ENCODE results near the gene SP9.
A peak's percentile ranks its signal among the peaks of the same experiment; 100 is the strongest.

SP9 gene

GRCh38 chr2:174333372-174334277 is 1.1 kb upstream of the SP9 start:
- DNase-seq (ENCODE audit: low spot score) = no peak

DNA sequence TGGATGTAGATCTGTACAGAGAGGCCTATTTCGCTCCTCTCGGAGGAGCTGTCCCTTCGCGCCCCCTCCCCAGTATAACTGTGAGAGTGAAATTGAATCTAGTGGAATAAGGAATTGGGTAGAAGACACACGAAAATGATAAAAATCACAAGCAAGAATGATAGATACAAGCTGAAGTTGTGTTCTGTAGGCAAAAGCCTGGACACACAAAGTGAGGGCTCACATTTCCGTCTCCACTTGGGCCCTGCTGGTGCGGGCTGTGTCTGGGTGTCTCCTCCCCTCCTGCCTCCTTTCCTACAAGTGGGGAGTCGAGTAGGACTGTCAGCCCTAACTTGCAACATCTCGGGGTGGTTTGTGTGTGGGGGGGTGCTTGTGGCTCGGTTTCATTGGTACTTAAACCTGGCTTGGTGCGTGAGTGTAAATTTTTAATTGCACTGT is 457 bp upstream of the SP9 start:
- DNase-seq (ENCODE audit: low spot score) = no peak

GRCh38 chr2:174335254-174335987 is 667 bp downstream of the SP9 start:
- DNase-seq (ENCODE audit: low spot score) = no peak

DNA sequence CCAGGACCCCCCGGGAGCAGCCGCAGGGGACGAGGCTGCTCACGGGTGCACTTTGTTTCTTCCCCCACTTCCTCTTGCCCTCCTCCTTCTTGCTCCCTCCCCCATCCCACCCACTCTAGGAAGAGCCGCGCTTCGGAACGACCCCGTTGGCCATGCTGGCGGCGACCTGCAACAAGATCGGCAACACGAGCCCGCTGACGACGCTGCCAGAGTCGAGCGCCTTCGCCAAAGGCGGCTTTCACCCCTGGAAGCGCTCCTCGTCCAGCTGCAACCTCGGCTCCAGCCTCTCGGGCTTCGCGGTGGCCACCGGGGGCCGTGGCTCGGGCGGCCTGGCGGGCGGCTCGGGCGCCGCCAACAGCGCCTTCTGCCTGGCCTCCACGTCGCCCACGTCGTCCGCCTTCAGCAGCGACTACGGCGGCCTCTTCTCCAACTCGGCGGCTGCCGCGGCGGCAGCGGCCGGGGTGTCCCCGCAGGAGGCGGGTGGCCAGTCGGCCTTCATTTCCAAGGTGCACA is 1.3 kb downstream of the SP9 start:
- DNase-seq (ENCODE audit: low spot score) = peak; percentile 47

GRCh38 chr2:174336501-174337336 is 2.0 kb downstream of the SP9 start:
- peak; percentile 45 for DNase-seq (ENCODE audit: low spot score)

GRCh38 chr2:174337337-174338146 is 2.8 kb downstream of the SP9 start:
- DNase-seq (ENCODE audit: low spot score) = no peak

DNA sequence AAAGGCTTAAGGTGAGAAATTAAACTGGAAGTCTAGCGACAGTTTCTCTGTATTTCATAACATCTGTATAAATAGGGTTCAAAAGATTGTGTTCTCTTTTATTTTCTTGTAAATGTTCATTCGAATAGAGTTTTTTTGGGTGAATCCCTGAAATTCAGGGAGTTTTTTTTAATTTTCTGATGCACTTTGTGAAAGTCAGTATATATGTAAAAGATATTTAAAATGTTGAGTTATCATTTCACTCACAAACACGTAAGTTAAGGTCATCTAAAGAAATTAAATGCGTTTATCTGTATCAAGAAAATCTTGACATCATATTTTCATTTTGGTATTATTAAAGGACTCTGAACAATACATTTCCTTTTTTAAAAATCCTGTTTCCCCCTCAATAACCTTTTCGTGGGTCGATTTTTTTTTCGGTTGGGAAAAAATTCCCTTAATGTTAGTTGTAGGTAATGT is 3.4 kb downstream of the SP9 start:
- DNase-seq (ENCODE audit: low spot score) = no peak

DNA sequence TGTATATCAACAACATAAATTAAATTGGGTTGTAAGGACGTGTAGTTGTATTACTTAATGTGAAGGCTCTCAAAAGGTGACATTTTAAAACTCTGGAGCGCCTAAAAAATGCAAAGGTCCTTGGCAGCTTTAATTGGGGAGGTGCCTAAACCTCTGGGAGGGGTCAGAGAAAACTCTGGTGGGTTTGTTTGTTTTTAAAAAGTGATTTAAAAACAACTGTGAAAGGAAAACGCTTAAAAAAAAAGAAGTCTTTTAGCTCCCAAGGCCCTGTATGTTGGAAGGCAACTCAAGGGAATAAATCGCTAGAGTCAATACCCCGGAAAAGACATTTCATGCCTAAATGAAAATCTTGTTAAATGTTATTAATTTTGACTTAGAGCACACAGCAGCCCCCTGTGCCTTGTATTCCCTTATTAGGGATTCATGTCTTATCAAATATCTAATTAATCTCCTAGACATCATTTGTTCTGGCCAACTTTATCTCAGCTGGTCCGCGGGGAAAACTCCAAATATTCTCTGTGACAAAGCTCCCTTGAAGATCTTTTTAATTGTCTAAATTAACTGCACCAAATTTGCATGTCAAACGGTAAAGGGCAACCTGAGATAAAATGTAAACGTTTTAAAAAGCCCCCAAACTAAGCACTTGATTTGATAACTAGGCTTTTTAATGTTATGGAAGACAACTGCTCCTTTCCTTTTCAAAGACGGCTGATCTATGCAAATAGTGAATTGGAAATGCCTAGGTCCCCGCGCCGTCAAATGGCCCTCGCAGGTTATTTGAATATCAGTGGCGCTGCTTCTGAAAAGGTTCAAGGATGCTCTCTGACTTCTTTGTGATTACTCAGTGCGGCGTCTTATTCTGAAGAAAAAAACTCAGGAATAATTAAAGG is 4.2 kb downstream of the SP9 start:
- no peak for DNase-seq (ENCODE audit: low spot score)

DNA sequence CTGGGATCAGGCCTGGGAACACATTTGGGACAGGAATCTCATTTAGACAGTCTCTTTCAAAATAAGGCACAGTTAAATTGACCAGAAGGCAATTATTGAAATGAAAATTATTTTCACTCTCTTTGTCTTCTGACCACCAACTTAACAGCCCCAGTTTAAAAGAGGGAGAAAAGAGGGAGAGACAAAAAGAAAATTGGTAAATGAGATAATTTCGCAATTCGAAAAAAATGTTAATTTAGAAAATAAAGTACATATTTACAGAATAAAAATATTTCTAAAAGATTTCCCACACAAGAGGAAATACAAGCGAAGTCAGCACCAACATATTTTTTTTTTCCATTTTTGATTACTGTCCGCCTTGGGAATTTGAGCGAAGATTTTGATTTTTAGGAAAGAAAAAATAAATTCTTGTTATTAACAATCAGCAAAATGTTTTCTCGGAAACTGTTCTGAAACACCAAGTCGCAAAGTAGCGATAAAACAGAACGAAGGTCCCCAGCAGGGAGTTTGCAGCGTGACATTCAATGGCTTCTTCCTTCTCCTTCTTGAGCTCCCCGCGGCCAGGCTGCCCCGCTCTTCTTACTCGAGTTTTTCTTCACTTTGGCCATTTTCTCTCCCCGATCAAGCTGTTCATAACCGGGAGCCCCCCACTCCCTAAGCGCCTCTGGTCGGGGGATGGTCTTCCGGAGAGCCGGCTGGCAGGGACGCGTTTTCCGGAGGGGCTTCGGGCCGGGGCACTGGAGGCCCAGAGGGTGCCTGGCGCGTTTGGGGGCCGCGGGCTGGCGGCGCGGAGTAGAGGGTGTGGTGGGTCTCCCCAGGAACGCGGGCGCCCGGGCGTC is 5.0 kb downstream of the SP9 start:
- no peak for DNase-seq (ENCODE audit: low spot score)

DNA sequence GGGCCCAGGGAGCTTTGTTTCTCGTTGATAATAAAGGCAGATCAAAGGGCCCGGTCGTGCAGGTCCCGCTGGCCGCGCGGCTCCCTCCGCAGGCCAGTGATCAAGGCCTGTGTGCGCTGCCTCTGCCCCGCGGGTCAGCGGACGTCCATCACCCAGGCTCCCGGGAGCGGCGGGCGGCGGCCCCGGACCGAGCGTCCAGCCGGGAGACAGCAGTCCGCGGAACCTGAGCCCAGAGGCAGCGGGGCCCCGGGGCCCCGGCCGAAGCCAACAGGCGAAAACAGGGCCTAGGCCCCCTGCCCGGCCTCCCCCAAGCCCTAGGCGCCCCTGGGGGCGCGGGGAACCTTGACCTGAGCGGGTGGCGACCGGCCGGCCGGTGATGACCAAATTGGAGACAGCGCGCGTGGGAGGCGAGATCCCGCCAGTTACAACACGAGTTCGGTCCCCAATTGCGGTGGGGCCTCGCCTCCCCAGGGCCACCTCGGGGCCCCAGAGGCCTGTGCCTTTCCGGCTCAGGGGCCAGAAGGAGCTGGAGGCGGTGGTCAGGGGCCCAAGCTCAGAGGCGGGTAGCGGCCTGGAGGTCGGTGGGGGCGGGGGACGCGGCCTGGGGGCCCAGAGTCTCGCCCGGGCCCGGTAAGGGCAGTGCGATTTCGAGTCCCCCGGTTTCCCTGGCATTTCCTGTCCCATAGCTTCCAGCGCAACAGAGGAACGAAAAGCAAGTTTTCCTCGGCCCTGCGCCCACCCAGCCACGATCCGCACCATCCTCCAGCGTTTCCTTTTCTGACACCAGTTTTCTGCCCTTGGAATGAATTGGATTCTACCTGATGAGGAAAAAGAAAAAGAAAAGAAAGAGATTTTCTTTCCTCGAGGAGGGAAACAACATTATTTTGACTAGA is 5.9 kb downstream of the SP9 start:
- no peak for DNase-seq (ENCODE audit: low spot score)

GRCh38 chr2:174341293-174341994 is 6.7 kb downstream of the SP9 start:
- DNase-seq (ENCODE audit: low spot score) = peak; percentile 90

- DNase-seq (ENCODE audit: low spot score) = no peak
Observed at GRCh38 chr2:174341995-174342685, 7.4 kb downstream of the SP9 start.

GRCh38 chr2:174342686-174343342 is 8.1 kb downstream of the SP9 start:
- DNase-seq (ENCODE audit: low spot score) = no peak

GRCh38 chr2:174343343-174343622 is 8.5 kb downstream of the SP9 start:
- DNase-seq (ENCODE audit: low spot score) = no peak

GRCh38 chr2:174343623-174344455 is 9.1 kb downstream of the SP9 start:
- no peak for DNase-seq (ENCODE audit: low spot score)
